Measurements from ENCODE around the gene JAK1.

GRCh38 chr1:64854674-64855073 is 111.7 kb downstream of the JAK1 start:
- TF ChIP-seq, protein P1, sequence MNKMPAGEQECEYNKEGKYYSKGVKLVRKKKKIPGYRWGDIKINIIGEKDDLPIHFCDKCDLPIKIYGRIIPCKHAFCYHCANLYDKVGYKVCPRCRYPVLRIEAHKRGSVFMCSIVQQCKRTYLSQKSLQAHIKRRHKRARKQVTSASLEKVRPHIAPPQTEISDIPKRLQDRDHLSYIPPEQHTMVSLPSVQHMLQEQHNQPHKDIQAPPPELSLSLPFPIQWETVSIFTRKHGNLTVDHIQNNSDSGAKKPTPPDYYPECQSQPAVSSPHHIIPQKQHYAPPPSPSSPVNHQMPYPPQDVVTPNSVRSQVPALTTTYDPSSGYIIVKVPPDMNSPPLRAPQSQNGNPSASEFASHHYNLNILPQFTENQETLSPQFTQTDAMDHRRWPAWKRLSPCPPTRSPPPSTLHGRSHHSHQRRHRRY (tag by site-specific recombination; IDR thresholded peaks at IDR 0.05): no peak
- TF ChIP-seq ZNF155 (tag by site-specific recombination; IDR thresholded peaks at IDR 0.05): no peak
- no peak for TF ChIP-seq CTCF (tag by site-specific recombination; IDR thresholded peaks at IDR 0.05)
- TF ChIP-seq, protein P2, sequence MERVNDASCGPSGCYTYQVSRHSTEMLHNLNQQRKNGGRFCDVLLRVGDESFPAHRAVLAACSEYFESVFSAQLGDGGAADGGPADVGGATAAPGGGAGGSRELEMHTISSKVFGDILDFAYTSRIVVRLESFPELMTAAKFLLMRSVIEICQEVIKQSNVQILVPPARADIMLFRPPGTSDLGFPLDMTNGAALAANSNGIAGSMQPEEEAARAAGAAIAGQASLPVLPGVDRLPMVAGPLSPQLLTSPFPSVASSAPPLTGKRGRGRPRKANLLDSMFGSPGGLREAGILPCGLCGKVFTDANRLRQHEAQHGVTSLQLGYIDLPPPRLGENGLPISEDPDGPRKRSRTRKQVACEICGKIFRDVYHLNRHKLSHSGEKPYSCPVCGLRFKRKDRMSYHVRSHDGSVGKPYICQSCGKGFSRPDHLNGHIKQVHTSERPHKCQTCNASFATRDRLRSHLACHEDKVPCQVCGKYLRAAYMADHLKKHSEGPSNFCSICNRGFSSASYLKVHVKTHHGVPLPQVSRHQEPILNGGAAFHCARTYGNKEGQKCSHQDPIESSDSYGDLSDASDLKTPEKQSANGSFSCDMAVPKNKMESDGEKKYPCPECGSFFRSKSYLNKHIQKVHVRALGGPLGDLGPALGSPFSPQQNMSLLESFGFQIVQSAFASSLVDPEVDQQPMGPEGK (tag by site-specific recombination; IDR thresholded peaks at IDR 0.05): no peak

All from HEK293 (cell line).